ENCODE data around the gene CDH22.

DNA sequence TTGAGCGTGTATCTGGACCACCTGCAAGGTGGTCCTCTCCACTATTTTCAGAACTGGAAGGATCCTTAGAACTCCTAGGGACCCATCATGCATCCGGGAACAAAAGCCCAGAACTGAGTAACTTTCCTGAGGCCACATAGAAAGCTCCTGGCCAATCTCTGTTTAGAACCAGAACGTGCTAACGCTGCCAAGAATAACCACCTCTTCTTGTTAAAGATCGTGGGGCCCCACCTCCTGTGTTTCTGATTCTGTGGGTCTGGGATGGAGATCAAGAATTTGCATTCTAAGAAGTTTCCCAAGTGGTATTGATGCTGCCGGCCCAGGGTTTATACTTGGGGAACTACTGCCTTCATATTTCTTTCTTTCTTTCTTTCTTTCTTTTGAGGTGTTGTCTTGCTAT lies 176.9 kb downstream of the CDH22 start:
- no peak for TF ChIP-seq POLR2AphosphoS5 (IDR thresholded peaks at IDR 0.05; ENCODE audit: low read depth, low read length)
- TF ChIP-seq, protein P1, sequence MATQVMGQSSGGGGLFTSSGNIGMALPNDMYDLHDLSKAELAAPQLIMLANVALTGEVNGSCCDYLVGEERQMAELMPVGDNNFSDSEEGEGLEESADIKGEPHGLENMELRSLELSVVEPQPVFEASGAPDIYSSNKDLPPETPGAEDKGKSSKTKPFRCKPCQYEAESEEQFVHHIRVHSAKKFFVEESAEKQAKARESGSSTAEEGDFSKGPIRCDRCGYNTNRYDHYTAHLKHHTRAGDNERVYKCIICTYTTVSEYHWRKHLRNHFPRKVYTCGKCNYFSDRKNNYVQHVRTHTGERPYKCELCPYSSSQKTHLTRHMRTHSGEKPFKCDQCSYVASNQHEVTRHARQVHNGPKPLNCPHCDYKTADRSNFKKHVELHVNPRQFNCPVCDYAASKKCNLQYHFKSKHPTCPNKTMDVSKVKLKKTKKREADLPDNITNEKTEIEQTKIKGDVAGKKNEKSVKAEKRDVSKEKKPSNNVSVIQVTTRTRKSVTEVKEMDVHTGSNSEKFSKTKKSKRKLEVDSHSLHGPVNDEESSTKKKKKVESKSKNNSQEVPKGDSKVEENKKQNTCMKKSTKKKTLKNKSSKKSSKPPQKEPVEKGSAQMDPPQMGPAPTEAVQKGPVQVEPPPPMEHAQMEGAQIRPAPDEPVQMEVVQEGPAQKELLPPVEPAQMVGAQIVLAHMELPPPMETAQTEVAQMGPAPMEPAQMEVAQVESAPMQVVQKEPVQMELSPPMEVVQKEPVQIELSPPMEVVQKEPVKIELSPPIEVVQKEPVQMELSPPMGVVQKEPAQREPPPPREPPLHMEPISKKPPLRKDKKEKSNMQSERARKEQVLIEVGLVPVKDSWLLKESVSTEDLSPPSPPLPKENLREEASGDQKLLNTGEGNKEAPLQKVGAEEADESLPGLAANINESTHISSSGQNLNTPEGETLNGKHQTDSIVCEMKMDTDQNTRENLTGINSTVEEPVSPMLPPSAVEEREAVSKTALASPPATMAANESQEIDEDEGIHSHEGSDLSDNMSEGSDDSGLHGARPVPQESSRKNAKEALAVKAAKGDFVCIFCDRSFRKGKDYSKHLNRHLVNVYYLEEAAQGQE (IDR thresholded peaks at IDR 0.05; ENCODE audit: insufficient read depth in 1 of 2, low read depth in 2 of 2, low read length in 2 of 2) = no peak
